ENCODE results near the gene WDR33.

- TF ChIP-seq TAF1 (IDR thresholded peaks at IDR 0.05; ENCODE audit: borderline replicate concordance, low read depth, low read length) = no peak
- no peak for TF ChIP-seq POLR2A (IDR thresholded peaks at IDR 0.05; ENCODE audit: low read depth, low read length)
- TF ChIP-seq POLR2AphosphoS5 (IDR thresholded peaks at IDR 0.05; ENCODE audit: low read depth, low read length) = no peak
Measured at GRCh38 chr2:127834951-127835350, 24.0 kb upstream of the WDR33 start.
